GM10248 (cell line): Measurements from ENCODE around the gene ATF5.

ENCODE experiments used
- CTCF ChIA-PET: fragments of 300-600 bp; sonication (Branson Sonifier 250); formaldehyde crosslinking; extraction: SDS; loops from one replicate; lab custom pipeline; 2021; ENCODE audit warnings: antibody characterized with exemption; lab: Yijun Ruan, JAX
- POLR2A ChIA-PET: fragments of 350-650 bp; sonication (Branson Sonifier 250); formaldehyde crosslinking; extraction: SDS; loops from one replicate; lab custom pipeline; 2020; ENCODE audit warnings: antibody characterized with exemption; lab: Yijun Ruan, JAX
- DNase-seq: peaks from one replicate; pipeline ENCODE4 v3.0.0; 2012; ENCODE audit errors: extremely low spot score
- CTCF ChIP-seq: IDR thresholded peaks from 2 replicates; pipeline ENCODE4 v1.5.1; 2012; ENCODE audit warnings: mild to moderate bottlenecking, low read depth; ENCODE audit errors: extremely low read depth, missing control alignments, control extremely low read depth

The ATF5 gene

GRCh38 chr19:49981603-49982593 lies 52.9 kb downstream of the ATF5 start:
- ChIA-PET POLR2A (no interaction called here), CTCF (interaction anchor here (1.2 to 4.3 kb wide), 3 partner anchors 11 to 43 kb away, joined by 3 to 29 read pairs (median 17); no protein-coding TSS in a partner anchor)
- no peak for TF ChIP-seq CTCF
- DNase-seq, result no peak
